GM06990 (cell line): ENCODE data around the gene LSM4.

Experiments used
- DNase-seq: peaks from one replicate; pipeline ENCODE4 v3.0.0-alpha.2; 2011; ENCODE audit not compliant: insufficient read length; ENCODE audit errors: extremely low read depth
- H3K27me3 ChIP-seq: replicated peaks from 2 replicates; pipeline ENCODE4 v1.6.0; 2011; ENCODE audit warnings: low read length; ENCODE audit not compliant: control insufficient read depth, insufficient read depth
- H3K36me3 ChIP-seq: 2 replicates; pipeline ENCODE4 v1.5.1; 2011; ENCODE audit warnings: low read length; ENCODE audit not compliant: control insufficient read depth, insufficient read depth
- H3K4me3 ChIP-seq: replicated peaks from 2 replicates; pipeline ENCODE4 v1.5.1; 2011; ENCODE audit warnings: low read depth, mild to moderate bottlenecking, control low read depth, low read length
- TF ChIP-seq, protein P1 (sequence below): IDR thresholded peaks from 2 replicates; pipeline ENCODE4 v1.5.1; 2011; ENCODE audit warnings: low read length, control low read depth, mild to moderate bottlenecking, inconsistent platforms; ENCODE audit not compliant: insufficient read depth, poor library complexity, severe bottlenecking

The LSM4 gene

DNA sequence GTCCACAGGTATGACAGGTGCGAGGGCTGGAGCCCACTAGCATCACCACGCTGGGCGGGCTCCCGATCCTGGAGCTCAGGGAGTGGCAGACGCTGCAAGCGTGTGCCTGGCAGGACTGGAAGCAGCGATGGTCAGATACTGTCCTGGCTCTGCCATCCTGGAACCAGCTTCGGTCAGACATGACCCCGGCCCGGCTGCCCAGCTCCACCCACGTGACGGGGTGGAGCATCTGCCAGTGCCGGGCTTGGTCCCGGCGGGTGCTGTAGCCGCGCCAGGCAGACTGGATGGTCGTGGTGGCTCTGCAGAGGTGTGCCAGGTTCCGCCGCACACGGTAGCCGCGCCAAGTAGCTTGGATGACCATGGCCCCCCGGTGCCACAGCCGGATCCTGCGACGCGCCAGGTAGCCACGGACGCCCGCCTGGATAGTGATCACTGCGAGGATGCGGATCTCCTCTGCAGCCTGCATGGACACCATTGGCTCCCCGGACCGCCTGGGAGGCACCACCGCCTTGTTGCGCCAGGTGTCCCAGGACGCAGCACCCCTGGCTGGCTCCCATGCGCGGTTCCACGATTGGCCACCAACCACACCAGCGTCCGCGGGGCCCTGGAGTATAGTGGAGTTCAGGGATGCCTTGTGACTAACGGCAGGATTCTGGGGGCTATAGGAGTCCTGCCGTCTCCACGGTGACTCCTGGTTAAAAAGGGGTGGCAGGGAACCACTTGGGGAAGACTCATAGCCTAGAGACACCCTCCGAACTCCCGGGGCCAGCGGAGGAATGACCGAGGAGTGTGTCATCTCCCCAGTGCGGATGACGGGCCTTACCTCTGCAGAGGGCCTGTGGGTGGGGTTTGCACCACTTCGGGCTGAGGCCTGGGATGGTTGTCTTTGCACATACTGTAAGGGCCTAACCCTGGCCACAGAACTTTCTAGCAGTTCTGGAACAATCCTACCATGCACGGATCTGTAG, 65.1 kb downstream of the LSM4 start:
- no peak for DNase-seq
- Histone ChIP-seq H3K36me3 (no peaks in the 10 kb centered on the region), H3K4me3 (no peak overlapping the region), H3K27me3 (no peaks in the 10 kb centered on the region; the same call in 1 of the 2 replicates)
- TF ChIP-seq, protein P1, sequence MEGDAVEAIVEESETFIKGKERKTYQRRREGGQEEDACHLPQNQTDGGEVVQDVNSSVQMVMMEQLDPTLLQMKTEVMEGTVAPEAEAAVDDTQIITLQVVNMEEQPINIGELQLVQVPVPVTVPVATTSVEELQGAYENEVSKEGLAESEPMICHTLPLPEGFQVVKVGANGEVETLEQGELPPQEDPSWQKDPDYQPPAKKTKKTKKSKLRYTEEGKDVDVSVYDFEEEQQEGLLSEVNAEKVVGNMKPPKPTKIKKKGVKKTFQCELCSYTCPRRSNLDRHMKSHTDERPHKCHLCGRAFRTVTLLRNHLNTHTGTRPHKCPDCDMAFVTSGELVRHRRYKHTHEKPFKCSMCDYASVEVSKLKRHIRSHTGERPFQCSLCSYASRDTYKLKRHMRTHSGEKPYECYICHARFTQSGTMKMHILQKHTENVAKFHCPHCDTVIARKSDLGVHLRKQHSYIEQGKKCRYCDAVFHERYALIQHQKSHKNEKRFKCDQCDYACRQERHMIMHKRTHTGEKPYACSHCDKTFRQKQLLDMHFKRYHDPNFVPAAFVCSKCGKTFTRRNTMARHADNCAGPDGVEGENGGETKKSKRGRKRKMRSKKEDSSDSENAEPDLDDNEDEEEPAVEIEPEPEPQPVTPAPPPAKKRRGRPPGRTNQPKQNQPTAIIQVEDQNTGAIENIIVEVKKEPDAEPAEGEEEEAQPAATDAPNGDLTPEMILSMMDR = no peak
